Measurements from ENCODE around the gene SYNGAP1. TPM values are rescaled to one million over a fixed set of nuclear protein-coding genes. Genes with fewer than 3 reads are reported as not detected.

Gene SYNGAP1
- total RNA-seq, 4 donors from 2014 or later = 6.2 to 7.3 (median 7.1) TPM

DNA sequence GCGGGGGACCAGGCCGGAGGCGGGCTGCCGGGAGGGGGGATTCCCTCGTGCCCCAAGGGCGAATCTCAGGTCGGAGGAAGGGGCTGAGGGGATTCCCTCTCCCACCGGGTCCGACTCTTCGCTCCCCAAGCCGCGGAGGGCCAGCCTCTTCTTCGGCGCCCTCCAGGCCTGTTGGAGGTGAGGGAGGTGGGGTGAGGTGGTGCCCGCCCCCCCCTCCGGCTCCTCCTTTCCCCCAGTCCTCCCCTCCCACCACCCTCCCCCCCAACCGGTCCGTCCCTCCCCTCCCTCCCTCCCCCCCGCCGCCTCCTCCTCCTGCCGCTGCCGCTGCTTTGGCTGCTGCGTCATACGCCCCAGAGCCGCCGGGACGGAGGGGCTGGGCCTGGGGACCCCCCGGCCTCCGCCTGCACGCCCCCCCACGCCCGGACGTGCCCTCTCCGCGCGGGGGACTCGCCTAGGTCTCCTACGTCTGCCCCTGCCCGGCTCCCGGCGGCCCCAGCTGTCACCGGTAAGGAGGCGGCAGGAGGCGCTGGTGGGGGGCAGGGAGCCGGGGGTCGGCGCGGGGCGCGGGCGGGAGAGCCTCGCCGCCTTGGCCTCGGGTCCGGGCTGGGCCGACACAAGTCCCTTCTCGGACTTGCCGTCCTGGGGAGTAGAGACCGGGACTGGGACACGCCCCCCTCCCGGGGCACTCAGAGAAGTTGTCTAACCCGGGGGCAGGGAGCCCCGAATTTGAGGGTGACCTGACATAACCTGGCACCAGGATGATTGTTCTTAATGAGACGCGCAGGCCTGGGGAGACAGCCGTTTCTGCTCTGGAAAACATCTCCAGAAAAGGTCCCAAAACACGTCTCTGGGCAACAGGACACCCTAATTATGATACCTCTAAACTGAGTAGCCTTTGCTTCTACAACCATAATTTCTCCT is 8.9 kb upstream of the SYNGAP1 start, which contains the start of gene PHF1:
Gene PHF1, plus strand, starts transcription at position 304 of the 921 bp plus-strand sequence. CDS start 1,250 bp downstream, outside the sequence.
- TF ChIP-seq, protein P1, sequence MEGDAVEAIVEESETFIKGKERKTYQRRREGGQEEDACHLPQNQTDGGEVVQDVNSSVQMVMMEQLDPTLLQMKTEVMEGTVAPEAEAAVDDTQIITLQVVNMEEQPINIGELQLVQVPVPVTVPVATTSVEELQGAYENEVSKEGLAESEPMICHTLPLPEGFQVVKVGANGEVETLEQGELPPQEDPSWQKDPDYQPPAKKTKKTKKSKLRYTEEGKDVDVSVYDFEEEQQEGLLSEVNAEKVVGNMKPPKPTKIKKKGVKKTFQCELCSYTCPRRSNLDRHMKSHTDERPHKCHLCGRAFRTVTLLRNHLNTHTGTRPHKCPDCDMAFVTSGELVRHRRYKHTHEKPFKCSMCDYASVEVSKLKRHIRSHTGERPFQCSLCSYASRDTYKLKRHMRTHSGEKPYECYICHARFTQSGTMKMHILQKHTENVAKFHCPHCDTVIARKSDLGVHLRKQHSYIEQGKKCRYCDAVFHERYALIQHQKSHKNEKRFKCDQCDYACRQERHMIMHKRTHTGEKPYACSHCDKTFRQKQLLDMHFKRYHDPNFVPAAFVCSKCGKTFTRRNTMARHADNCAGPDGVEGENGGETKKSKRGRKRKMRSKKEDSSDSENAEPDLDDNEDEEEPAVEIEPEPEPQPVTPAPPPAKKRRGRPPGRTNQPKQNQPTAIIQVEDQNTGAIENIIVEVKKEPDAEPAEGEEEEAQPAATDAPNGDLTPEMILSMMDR (IDR thresholded peaks at IDR 0.05; ENCODE audit: low read depth) = no peak

DNA sequence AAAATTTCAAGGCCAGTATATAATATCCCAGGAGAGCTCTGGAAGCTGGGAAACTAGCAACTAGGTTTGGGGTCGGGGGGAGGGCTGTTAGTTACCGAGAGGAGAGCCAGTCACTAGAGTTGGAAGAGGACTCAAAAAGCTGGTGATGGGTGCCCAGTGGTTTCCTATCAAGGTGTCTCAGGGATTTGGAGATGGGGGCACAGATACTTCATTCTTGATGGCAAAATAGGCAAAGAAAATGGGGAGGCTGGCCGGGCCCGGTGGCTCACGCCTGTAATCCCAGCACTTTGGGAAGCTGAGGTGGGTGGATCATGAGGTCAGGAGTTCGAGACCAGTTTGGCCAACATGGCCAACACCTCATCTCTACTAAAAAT is 8.2 kb upstream of the SYNGAP1 start:
- TF ChIP-seq, protein P1 (IDR thresholded peaks at IDR 0.05; ENCODE audit: low read depth) = no peak

DNA sequence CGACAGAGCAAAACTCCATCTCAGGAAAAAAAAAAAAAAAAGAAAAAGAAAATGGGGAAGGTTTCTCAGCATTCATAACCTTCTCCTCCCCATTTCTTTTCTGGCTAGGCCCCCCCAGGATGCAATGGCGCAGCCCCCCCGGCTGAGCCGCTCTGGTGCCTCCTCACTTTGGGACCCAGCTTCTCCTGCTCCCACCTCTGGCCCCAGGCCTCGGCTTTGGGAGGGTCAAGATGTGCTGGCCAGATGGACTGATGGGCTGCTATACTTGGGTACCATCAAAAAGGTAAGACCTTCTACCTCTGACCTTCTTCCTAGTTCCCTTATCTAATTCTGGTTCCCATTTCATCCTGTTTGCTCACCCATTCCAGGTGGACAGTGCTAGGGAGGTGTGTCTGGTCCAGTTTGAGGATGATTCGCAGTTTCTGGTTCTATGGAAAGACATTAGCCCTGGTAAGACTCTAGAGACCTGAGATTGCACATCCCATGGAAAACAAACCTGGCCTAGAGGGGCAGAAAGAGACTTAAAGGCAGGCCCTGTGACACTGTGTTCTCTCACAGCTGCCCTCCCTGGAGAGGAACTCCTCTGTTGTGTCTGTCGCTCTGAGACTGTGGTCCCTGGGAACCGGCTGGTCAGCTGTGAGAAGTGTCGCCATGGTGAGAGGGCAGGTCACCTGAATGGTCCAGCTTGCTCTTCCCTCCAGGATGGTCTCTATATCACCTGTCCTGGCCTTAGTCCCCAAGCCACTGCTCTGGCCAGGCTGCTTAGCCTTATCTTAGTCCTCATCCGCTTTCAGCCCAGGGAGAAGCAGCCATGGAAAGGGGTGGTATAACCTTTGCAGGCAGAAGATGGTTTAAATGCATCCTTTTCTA is 7.5 kb upstream of the SYNGAP1 start:
- TF ChIP-seq, protein P1 (IDR thresholded peaks at IDR 0.05; ENCODE audit: low read depth) = no peak

DNA sequence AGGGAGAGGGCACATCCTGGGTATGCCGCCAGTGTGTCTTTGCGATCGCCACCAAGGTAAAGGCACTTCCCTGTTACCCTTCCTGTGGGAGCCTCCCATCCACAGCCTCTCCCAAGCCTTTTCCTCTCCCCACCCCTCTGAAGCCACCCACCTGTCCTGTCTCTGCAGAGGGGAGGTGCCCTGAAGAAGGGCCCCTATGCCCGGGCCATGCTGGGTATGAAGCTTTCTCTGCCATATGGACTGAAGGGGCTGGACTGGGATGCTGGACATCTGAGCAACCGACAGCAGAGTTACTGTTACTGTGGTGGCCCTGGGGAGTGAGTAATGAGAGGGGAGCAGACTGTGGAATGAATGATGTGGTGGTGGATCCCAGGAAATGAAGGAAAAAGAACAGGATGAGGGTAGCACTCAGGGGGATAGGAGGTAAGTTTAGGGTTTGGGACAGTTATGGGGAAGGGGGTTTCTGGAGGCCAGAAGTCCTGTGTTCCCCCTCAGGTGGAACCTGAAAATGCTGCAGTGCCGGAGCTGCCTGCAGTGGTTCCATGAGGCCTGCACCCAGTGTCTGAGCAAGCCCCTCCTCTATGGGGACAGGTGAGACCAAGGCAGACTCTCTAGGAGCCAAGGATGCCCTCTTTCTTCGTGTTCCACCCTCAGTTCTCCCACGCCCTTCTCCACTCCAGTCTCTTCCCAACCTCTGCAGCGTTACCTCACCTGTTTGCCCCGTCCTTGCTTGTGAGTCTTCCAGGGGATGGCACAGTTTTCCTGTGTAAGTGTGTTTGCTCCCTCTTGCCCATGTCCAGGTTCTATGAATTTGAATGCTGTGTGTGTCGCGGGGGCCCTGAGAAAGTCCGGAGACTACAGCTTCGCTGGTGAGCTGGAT is 6.4 kb upstream of the SYNGAP1 start:
- TF ChIP-seq, protein P1 (IDR thresholded peaks at IDR 0.05; ENCODE audit: low read depth) = no peak

DNA sequence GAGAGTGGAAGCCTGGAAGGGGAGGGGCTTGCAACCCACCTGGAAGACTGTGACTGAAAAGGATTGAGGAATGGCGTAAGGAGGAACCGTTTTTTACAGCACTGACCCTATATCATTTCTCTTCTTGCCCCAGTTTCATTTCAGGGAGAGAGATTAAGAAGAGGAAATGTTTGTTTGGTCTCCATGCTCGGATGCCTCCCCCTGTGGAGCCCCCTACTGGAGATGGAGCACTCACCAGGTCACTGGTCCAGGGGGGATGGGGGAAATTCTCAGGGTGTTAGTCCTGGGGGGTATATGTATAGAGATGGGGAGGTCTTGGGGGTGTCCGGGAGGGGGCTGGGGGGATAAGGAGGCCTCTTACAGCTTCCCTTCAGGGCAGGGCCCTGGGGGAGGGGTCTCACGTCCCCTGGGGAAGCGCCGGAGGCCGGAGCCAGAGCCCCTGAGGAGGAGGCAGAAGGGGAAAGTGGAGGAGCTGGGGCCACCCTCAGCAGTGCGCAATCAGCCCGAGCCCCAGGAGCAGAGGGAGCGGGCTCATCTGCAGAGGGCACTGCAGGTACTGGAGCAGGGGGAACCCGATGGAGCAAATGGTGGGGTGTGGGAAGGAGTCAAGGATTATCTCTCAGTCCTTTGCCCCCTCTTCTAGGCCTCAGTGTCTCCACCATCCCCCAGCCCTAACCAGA is 5.1 kb upstream of the SYNGAP1 start:
- TF ChIP-seq, protein P1 (IDR thresholded peaks at IDR 0.05; ENCODE audit: low read depth) = no peak

DNA sequence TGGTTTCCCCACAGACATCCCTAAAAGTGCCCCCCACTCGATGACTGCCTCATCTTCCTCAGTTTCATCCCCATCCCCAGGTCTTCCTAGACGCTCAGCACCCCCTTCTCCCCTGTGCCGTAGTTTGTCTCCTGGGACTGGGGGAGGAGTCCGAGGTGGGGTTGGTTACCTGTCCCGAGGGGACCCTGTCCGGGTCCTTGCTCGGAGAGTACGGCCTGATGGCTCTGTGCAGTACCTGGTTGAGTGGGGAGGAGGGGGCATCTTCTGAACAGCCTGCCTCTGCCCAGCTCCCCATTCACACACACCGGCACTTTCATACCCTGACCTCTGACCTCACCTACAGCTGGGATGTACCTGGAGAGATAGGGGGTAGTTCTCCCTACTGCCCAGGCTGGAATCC is 4.0 kb upstream of the SYNGAP1 start:
- TF ChIP-seq, protein P1 (IDR thresholded peaks at IDR 0.05; ENCODE audit: low read depth) = no peak

Measured in subcutaneous adipose tissue (tissue), 4 donors.